Peyer's patch (tissue), 4 donors: ENCODE measurements around the gene ETS2.

Experiments used
- CTCF ChIP-seq, 6 experiments: fragments of 450-650 bp in 4 of 6; fragments of 200-600 bp in 2 of 6; sonication (generic) in 1 of 6; IDR thresholded peaks; one replicate each; pipeline ENCODE4 v1.5.1; 2017 to 2019; ENCODE audit warnings: antibody characterized with exemption in 6 of 6, mild to moderate bottlenecking in 3 of 6, moderate library complexity in 1 of 6
- POLR2A ChIP-seq, 2 donors: fragments of 450-650 bp; IDR thresholded peaks; one replicate each; pipeline ENCODE4 v1.5.1; 2017; ENCODE audit warnings: antibody characterized with exemption in 2 of 2, mild to moderate bottlenecking in 2 of 2, moderate library complexity in 2 of 2

DNA sequence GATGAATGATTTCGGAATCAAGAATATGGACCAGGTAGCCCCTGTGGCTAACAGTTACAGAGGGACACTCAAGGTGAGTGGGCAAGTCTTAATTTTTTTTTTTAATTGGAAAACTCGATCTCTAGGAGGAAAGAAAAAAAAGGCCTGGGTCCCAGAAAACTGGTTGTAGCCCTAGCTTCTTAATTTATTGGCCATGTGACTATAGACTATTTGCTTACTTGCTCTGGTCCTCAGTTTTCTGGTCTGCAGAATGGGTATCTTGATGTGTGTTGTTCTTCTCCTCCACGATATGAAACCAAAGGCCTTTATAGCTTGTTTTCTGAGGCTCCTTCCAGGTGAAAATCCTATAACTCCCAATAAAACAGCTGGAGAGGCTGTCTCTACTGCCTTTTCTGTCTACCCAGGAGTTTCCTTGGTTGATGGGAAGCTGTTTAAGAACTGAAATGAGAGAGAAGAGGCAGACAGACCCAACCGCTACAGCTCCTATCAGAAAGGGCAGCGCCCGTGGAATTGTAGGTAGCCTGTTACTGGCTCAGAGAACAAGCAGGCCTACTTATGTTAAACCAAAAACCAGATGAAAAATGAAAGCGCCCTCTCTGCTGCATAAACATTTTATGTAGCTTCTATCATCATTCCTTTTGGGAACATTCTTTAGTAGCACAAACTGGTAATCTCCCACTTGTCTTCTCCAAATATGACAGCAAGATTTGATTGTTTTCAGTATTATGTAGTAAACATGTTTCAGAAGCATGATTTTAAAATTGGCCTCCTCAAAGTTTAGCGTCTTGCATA lies 4.5 kb downstream of the ETS2 start:
- no peak for TF ChIP-seq CTCF (IDR thresholded peaks at IDR 0.05)
- no peak for TF ChIP-seq POLR2A (IDR thresholded peaks at IDR 0.05)
